Body of pancreas (tissue), 4 donors: ENCODE measurements around the gene CENPF.

Experiments
- POLR2A ChIP-seq, 3 donors: fragments of 450-650 bp; IDR thresholded peaks; one replicate each; pipeline ENCODE4 v1.6.1; 2016; ENCODE audit warnings: antibody characterized with exemption in 3 of 3, mild to moderate bottlenecking in 2 of 3
- TF ChIP-seq, protein P1 (sequence below), 7 experiments: fragments of 450-650 bp in 4 of 7; fragments of 200-600 bp in 3 of 7; sonication (generic) in 3 of 7; IDR thresholded peaks; one replicate each; pipeline ENCODE4 v1.5.1; 2016 to 2019; ENCODE audit warnings: antibody characterized with exemption in 7 of 7

DNA sequence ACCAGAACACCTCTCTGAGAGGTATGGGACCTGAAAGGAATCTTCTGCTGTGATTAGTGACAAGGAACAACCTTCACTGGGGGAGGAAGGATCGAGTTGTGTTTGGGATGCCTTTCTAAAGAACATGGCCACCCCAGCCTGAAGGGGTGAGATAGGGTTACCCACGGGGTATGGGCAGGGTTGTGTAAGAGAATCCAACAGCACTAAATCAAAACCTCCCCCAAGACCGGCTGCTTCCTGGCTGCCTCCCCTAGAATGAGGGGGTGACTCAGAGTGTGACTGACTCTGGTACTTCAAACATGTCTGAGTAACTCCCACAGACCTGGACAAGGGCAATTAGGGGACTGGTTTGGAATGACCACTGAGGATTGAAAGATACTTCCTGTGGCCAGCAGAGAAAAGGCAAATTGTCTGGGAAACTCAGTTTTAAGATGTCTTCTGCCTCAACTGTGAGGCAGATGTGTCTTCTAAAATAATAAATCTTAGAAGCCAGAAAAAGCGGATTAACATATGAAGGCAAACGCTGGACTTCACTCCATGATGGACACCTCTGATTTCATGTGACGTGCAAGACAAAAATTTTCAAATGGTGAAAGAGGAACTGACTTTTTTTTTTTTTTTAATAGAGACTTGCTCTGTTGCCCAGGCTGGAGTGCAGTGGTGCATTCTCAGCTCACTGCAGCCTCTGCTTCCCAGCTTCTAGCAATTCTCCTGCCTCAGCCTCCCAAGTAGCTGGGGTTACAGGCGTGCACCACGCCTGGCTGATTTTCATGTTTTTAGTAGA is 44.9 kb upstream of the CENPF start:
- TF ChIP-seq, protein P1, sequence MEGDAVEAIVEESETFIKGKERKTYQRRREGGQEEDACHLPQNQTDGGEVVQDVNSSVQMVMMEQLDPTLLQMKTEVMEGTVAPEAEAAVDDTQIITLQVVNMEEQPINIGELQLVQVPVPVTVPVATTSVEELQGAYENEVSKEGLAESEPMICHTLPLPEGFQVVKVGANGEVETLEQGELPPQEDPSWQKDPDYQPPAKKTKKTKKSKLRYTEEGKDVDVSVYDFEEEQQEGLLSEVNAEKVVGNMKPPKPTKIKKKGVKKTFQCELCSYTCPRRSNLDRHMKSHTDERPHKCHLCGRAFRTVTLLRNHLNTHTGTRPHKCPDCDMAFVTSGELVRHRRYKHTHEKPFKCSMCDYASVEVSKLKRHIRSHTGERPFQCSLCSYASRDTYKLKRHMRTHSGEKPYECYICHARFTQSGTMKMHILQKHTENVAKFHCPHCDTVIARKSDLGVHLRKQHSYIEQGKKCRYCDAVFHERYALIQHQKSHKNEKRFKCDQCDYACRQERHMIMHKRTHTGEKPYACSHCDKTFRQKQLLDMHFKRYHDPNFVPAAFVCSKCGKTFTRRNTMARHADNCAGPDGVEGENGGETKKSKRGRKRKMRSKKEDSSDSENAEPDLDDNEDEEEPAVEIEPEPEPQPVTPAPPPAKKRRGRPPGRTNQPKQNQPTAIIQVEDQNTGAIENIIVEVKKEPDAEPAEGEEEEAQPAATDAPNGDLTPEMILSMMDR (IDR thresholded peaks at IDR 0.05) = no peak
- TF ChIP-seq POLR2A (IDR thresholded peaks at IDR 0.05) = no peak
